ENCODE measurements around the gene NLGN3.

NLGN3 gene

DNA sequence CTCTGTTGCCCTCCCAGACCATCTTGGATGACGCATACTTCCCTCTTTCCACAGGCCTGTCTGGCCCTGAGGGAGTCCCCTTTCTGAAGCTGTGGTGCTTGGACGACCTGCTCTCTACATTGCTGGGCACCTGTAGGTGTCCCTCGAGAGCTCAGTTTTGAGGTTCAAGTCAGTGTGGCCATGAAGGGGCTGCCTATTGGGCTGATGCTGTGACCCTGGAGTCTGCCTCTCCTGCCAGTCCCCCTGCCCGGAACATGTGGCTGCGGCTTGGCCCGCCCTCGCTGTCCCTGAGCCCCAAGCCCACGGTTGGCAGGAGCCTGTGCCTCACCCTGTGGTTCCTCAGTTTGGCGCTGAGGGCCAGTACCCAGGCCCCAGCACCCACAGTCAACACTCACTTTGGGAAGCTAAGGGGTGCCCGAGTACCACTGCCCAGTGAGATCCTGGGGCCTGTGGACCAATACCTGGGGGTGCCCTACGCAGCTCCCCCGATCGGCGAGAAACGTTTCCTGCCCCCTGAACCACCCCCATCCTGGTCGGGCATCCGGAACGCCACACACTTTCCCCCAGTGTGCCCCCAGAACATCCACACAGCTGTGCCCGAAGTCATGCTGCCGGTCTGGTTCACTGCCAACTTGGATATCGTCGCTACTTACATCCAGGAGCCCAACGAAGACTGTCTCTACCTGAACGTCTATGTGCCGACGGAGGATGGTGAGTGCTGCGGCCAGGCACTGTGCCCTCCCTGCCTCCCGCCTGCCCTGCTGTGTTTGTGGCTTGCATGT, 3.0 kb downstream of the NLGN3 start:
- no peak overlapping the region for H3K9ac ChIP-seq (ENCODE audit: low read depth, low read length)
- H3K9me3 ChIP-seq (ENCODE audit: control insufficient read depth, insufficient read depth, low read length) = no peaks in the 10 kb centered on the region
- peaks cover 25% of the 10 kb centered on the region for H3K4me1 ChIP-seq (ENCODE audit: insufficient read depth, low read length)
- no peaks in the 10 kb centered on the region for H3K36me3 ChIP-seq (ENCODE audit: insufficient read depth, low read length)

DNA sequence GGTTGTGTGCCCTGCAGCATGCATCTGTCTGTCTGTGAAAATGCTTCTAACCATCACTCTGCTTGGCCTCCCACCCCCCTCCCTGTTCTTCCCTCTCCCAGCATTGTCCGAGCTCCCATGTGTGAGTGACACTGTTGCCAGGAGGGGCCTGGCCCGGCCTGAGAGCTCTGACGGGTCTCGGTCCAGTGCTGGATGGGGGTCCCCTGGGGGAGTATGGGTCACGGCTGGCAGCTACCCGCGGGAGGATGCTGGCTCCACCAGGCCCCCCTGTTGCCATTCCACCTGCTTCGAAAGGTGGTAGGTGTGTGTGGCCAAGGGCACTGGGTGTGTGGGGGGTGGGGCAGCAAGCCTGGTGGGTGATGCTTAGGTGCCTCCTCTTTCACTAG, 3.6 kb downstream of the NLGN3 start:
- Histone ChIP-seq H3K9me3 (ENCODE audit: control insufficient read depth, insufficient read depth, low read length) (no peaks in the 10 kb centered on the region), H3K4me1 (ENCODE audit: insufficient read depth, low read length) (peaks cover 25% of the 10 kb centered on the region), H3K36me3 (ENCODE audit: insufficient read depth, low read length) (no peaks in the 10 kb centered on the region), H3K9ac (ENCODE audit: low read depth, low read length) (no peak overlapping the region)

DNA sequence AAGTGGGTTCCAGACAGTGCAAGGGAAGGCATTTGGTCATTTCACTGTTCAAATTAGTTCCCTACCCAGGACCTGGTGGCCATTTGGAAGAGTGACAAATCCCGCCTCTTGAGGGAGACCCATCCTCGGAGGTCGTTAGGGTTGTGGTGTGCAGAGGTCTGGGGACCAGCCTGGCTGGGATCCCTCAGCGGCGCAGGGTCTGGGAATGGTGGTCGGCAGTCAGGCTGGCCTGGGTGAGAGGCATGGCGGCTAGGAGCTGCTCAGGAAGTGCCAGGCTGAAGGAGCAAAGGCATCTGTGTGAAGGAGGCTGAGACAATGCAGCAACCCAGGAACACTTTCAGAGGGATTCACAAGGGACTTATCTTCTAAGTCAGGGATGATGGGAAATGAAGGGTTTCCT, 6.7 kb downstream of the NLGN3 start:
- H3K4me1 ChIP-seq (ENCODE audit: insufficient read depth, low read length) = peaks cover 22% of the 10 kb centered on the region

DNA sequence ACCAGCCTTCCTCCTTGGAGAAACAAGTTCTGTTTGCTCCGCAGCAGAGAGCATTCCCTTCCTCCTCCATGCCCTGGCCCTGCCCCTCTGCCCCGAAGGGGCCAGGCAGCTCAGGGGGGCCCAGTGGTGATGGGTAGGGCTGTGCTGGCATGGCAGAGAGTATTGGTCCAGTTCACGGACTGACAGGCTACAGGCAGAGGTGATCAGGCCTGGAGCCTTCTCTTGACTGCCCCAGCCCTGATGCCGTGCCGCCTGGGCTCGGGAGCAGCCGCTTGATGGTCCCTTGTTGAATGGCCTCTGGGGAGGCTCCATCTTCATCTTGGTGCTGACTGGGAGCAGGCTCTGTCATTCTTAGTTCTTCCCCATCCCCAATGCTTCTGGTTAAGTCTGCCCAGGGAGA, 9.6 kb downstream of the NLGN3 start:
- H3K4me1 ChIP-seq (ENCODE audit: insufficient read depth, low read length) = 0 out of 2 replicates have a peak, but pooled peaks cover 1% of the 10 kb centered on the region
- H3K9ac ChIP-seq (ENCODE audit: low read depth, low read length) = no peak overlapping the region
- H3K9me3 ChIP-seq (ENCODE audit: control insufficient read depth, insufficient read depth, low read length) = no peaks in the 10 kb centered on the region
- no peaks in the 10 kb centered on the region; the same call in 1 of the 2 replicates for H3K36me3 ChIP-seq (ENCODE audit: insufficient read depth, low read length)

More for the DNA sequence above, 6.7 kb downstream of the NLGN3 start:
- Histone ChIP-seq H3K9ac (ENCODE audit: low read depth, low read length) (no peak overlapping the region), H3K36me3 (ENCODE audit: insufficient read depth, low read length) (no peaks in the 10 kb centered on the region; the same call in 1 of the 2 replicates), H3K9me3 (ENCODE audit: control insufficient read depth, insufficient read depth, low read length) (no peaks in the 10 kb centered on the region)

DNA sequence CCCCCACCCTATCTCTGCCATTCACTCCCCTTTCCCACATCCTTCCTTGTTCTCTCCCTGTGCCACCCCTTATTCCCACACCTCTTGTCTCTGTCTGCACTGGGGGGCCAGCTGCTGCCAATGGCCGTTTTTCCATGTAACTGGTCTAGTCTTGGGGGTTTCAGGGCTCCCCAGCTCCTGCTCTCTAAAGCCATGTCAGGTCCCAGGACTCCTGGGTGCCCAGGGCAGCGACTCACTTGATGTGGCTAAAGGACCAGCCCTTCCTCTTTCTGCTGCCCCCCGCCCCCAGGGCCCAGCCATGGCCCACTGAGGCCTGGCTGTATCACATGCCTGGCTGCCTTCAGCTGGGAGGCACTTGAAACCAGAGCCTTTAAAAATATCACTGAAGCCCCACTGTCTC, 10.0 kb downstream of the NLGN3 start:
- Histone ChIP-seq H3K9me3 (ENCODE audit: control insufficient read depth, insufficient read depth, low read length) (no peaks in the 10 kb centered on the region), H3K36me3 (ENCODE audit: insufficient read depth, low read length) (no peaks in the 10 kb centered on the region; the same call in 1 of the 2 replicates), H3K9ac (ENCODE audit: low read depth, low read length) (no peak overlapping the region), H3K4me1 (ENCODE audit: insufficient read depth, low read length) (no peaks in the 10 kb centered on the region)

DNA sequence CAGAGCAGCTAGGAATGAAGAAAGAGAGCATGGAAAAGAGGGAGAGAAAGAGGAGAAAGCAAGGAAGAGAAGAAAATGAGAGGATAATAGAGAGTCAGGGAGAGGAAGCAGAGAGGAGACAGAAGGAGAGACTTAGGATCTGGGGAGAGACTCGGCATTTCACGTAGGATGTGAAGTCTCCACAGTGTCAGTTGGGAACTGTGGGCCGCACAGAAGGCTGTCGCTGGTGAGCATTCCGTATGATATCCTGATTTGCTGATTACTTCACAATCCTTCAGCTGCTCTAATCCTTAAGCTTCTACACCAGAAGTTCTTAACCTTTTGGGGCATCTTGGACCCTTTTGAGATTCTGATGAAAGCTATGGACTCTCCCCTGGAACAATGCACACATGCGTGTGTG, 14.0 kb downstream of the NLGN3 start:
- H3K4me1 ChIP-seq (ENCODE audit: insufficient read depth, low read length) = no peaks in the 10 kb centered on the region

DNA sequence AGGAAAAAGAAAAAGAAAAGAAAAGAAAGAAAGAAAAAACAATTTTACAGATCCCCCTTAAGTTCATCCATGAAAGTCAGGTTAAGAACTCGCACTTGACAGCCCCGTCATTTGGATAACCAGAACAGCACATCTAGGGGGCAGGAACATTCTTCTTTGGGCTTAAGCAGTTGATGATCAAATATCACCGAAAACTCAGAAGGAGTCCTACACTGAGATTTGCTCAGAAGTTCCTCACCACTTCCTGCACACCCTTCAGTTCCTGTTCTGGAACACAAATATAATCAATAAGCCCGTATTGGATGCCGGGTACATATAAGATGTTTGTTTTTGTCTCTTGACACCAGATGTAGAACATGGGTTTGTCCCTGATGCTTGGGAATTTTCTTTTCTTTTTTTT, 14.7 kb downstream of the NLGN3 start:
- no peaks in the 10 kb centered on the region; the same call in 1 of the 2 replicates for H3K36me3 ChIP-seq (ENCODE audit: insufficient read depth, low read length)
- no peaks in the 10 kb centered on the region for H3K9me3 ChIP-seq (ENCODE audit: control insufficient read depth, insufficient read depth, low read length)
- no peaks in the 10 kb centered on the region for H3K4me1 ChIP-seq (ENCODE audit: insufficient read depth, low read length)
- no peak overlapping the region for H3K9ac ChIP-seq (ENCODE audit: low read depth, low read length)

More for the DNA sequence above, 14.0 kb downstream of the NLGN3 start:
- Histone ChIP-seq H3K9ac (ENCODE audit: low read depth, low read length) (no peak overlapping the region), H3K36me3 (ENCODE audit: insufficient read depth, low read length) (no peaks in the 10 kb centered on the region; the same call in 1 of the 2 replicates), H3K9me3 (ENCODE audit: control insufficient read depth, insufficient read depth, low read length) (no peaks in the 10 kb centered on the region)

DNA sequence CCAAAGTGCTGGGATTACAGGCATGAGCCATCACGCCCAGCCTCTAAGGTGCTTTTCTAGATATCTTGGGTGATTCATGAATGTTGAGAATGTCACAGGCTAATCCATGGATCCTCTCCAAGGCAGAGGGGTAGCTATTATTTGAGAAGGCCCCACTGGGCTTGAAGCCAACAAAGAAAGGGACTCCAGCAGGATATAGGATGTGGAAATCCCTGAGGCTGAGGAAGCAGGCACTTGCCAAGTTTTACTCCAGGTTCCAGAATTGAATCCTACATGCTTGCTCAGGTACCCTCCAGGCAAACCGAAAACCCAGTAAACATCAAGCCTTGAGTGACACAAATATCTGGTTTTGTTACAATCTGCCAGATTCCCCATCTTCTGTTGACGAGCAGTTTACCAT, 15.8 kb downstream of the NLGN3 start:
- Histone ChIP-seq H3K9ac (ENCODE audit: low read depth, low read length) (no peak overlapping the region), H3K4me1 (ENCODE audit: insufficient read depth, low read length) (no peaks in the 10 kb centered on the region), H3K36me3 (ENCODE audit: insufficient read depth, low read length) (no peaks in the 10 kb centered on the region; the same call in 1 of the 2 replicates), H3K9me3 (ENCODE audit: control insufficient read depth, insufficient read depth, low read length) (no peaks in the 10 kb centered on the region)

DNA sequence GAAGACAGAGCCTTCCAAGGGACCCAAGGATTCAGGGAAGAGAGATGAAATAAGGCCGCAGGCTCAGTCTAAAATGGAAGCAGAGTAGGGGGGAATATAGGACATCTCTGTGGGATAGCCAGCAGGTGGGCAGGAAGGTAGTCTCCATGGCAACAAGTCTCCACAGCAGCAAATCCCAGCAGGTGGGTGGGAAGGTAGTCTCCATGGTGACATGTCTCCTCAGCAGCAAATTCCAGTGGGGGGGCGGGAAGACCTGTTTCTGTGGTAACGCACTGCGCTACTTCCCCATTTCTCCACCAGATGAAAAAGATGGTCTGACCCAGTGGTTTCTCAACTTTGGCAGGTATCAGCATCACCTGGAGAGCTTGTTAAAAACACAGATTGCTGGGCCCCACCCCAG, 18.3 kb downstream of the NLGN3 start:
- Histone ChIP-seq H3K9ac (ENCODE audit: low read depth, low read length) (no peak overlapping the region), H3K4me1 (ENCODE audit: insufficient read depth, low read length) (no peaks in the 10 kb centered on the region)

DNA sequence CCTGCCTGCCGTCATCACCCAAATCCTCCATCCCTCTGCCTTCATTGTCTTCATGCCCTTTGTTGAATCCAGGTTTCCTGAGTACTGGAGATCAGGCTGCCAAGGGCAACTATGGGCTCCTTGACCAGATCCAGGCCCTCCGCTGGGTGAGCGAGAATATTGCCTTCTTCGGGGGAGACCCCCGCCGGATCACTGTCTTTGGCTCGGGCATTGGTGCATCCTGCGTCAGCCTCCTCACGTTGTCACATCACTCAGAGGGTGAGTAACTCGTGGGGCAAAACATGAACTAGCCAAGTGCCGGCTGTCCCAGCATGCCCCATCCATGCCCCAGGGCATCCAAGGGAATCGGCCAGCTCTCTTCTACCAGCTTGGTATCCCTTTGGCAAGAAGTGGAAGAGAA, 19.4 kb downstream of the NLGN3 start:
- no peaks in the 10 kb centered on the region for H3K36me3 ChIP-seq (ENCODE audit: insufficient read depth, low read length)
- no peaks in the 10 kb centered on the region for H3K4me1 ChIP-seq (ENCODE audit: insufficient read depth, low read length)
- no peaks in the 10 kb centered on the region for H3K9me3 ChIP-seq (ENCODE audit: control insufficient read depth, insufficient read depth, low read length)
- H3K9ac ChIP-seq (ENCODE audit: low read depth, low read length) = no peak overlapping the region

More for the DNA sequence above, 18.3 kb downstream of the NLGN3 start:
- Histone ChIP-seq H3K36me3 (ENCODE audit: insufficient read depth, low read length) (no peaks in the 10 kb centered on the region), H3K9me3 (ENCODE audit: control insufficient read depth, insufficient read depth, low read length) (no peaks in the 10 kb centered on the region)

DNA sequence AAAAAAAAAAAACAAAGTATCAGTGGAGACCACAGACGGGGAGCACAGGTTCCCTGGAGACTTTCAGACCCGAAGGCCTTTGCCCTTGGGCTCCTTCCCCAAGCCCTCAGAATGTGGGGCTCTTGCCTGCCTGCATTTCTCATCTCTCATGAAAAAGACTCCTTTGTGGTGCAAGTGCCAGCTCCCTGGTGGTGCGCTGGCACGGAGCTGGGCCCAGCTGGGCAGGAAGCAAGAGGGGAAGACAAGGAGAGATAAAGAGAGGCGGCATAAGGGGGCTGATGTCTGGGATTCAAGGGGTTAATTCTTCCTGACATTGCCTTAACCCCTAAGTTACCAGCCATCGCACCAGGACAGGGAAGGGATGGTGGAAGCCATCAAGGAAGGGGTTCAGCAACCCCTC, 21.8 kb downstream of the NLGN3 start:
- no peak overlapping the region for H3K9ac ChIP-seq (ENCODE audit: low read depth, low read length)
- H3K36me3 ChIP-seq (ENCODE audit: insufficient read depth, low read length) = no peaks in the 10 kb centered on the region
- H3K9me3 ChIP-seq (ENCODE audit: control insufficient read depth, insufficient read depth, low read length) = no peaks in the 10 kb centered on the region

DNA sequence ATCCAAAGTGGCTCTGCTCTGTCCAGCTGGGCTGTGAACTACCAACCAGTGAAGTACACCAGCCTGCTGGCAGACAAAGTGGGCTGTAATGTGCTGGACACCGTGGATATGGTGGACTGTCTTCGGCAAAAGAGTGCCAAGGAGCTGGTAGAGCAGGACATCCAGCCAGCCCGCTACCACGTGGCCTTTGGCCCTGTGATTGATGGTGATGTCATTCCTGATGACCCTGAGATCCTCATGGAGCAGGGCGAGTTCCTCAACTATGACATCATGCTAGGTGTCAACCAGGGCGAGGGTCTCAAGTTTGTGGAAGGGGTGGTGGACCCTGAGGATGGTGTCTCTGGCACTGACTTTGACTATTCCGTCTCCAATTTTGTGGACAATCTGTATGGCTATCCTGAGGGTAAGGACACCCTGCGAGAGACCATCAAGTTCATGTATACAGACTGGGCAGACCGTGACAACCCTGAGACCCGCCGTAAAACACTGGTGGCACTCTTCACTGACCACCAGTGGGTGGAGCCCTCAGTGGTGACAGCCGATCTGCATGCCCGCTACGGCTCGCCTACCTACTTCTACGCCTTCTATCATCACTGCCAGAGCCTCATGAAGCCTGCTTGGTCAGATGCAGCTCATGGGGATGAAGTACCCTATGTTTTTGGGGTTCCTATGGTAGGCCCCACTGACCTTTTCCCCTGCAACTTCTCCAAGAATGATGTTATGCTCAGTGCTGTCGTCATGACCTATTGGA, 22.6 kb downstream of the NLGN3 start:
- H3K9ac ChIP-seq (ENCODE audit: low read depth, low read length) = no peak overlapping the region
- H3K4me1 ChIP-seq (ENCODE audit: insufficient read depth, low read length) = peaks cover 7% of the 10 kb centered on the region

More for the DNA sequence above, 21.8 kb downstream of the NLGN3 start:
- H3K4me1 ChIP-seq (ENCODE audit: insufficient read depth, low read length) = peaks cover 7% of the 10 kb centered on the region

DNA sequence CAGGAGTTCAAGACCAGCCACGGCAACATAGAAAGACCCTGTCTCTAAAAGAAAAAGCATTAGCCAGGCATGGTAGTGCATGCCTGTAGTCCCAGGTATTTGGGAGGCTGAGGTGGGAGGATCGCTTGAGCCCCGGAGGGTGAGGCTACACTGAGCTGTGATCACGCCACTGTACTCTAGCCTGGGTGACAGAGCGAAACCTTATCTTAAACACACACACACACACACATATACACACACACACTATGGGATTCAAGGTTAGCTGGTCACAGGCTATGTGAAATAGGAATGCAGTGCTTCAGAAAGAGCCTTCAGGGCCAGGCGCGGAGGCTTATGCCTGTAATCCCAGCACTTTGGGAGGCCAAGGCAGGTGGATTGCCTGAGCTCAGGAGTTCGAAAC, 23.5 kb downstream of the NLGN3 start:
- no peaks in the 10 kb centered on the region; the same call in 1 of the 2 replicates for H3K36me3 ChIP-seq (ENCODE audit: insufficient read depth, low read length)
- H3K4me1 ChIP-seq (ENCODE audit: insufficient read depth, low read length) = peaks cover 7% of the 10 kb centered on the region
- H3K9me3 ChIP-seq (ENCODE audit: control insufficient read depth, insufficient read depth, low read length) = no peaks in the 10 kb centered on the region
- no peak overlapping the region for H3K9ac ChIP-seq (ENCODE audit: low read depth, low read length)

More for the DNA sequence above, 22.6 kb downstream of the NLGN3 start:
- no peaks in the 10 kb centered on the region for H3K36me3 ChIP-seq (ENCODE audit: insufficient read depth, low read length)
- H3K9me3 ChIP-seq (ENCODE audit: control insufficient read depth, insufficient read depth, low read length) = no peaks in the 10 kb centered on the region

DNA sequence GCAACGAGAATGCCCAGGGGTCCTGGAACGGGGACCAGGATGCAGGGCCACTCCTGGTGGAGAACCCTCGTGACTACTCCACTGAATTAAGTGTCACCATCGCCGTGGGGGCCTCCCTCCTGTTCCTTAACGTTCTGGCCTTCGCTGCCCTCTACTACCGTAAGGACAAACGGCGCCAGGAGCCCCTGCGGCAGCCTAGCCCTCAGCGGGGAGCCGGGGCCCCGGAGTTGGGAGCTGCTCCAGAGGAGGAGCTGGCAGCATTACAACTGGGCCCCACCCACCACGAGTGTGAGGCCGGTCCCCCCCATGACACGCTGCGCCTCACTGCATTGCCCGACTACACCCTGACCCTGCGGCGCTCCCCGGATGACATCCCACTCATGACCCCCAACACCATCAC, 24.9 kb downstream of the NLGN3 start:
- Histone ChIP-seq H3K9ac (ENCODE audit: low read depth, low read length) (no peak overlapping the region), H3K36me3 (ENCODE audit: insufficient read depth, low read length) (no peaks in the 10 kb centered on the region; the same call in 1 of the 2 replicates), H3K4me1 (ENCODE audit: insufficient read depth, low read length) (peaks cover 7% of the 10 kb centered on the region), H3K9me3 (ENCODE audit: control insufficient read depth, insufficient read depth, low read length) (no peaks in the 10 kb centered on the region)

DNA sequence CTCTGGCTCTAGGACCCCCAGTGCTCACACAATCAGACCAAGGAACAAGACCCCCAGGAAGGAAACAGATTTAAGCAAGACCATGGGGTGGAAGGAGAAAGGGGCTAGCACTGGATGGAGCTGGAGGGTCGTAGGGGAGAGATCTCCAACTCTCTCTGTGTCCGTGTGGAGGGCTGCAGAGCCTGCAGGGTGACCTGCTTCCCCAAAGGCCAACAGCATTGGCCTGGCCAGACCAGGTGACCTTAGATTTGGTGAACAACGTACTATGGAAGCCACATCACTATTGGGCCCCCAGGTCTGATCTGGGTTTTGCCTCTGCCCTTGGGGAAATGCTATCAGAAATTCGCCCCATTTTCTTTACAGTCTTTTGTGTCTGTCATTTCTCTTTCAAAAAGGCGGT, 26.0 kb downstream of the NLGN3 start:
- Histone ChIP-seq H3K36me3 (ENCODE audit: insufficient read depth, low read length) (no peaks in the 10 kb centered on the region; the same call in 1 of the 2 replicates), H3K9ac (ENCODE audit: low read depth, low read length) (no peak overlapping the region), H3K9me3 (ENCODE audit: control insufficient read depth, insufficient read depth, low read length) (no peaks in the 10 kb centered on the region), H3K4me1 (ENCODE audit: insufficient read depth, low read length) (peaks cover 7% of the 10 kb centered on the region)
